ENCODE results near the gene MPPED1. TPM values are rescaled to one million over a fixed set of nuclear protein-coding genes. Genes with fewer than 3 reads are reported as not detected.

Gene MPPED1, protein sequence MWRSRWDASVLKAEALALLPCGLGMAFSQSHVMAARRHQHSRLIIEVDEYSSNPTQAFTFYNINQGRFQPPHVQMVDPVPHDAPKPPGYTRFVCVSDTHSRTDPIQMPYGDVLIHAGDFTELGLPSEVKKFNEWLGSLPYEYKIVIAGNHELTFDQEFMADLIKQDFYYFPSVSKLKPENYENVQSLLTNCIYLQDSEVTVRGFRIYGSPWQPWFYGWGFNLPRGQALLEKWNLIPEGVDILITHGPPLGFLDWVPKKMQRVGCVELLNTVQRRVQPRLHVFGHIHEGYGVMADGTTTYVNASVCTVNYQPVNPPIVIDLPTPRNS
- 10 to 100 TPM in 1 of 12 donors, 1 to 10 TPM in 2, under 1 TPM in 7, not detected in 2; 0.31 to 25.8 (median 0.70) TPM for polyA plus RNA-seq (ENCODE audit: insufficient read length in 12 of 12)
- long read RNA-seq, donor 1: 0 reads
- long read RNA-seq, donor 2: 0 reads
- long read RNA-seq, donor 3: 0 reads
- long read RNA-seq, donor 4: 0 reads
- long read RNA-seq, donor 5: 0 reads
- long read RNA-seq, donor 6: 0 reads
- long read RNA-seq, donor 7: 0 reads
- long read RNA-seq, donor 8: 0 reads
- long read RNA-seq, donor 9: 0 reads
- long read RNA-seq, donor 10: 0 reads
- long read RNA-seq, donor 11: 0 reads

DNA sequence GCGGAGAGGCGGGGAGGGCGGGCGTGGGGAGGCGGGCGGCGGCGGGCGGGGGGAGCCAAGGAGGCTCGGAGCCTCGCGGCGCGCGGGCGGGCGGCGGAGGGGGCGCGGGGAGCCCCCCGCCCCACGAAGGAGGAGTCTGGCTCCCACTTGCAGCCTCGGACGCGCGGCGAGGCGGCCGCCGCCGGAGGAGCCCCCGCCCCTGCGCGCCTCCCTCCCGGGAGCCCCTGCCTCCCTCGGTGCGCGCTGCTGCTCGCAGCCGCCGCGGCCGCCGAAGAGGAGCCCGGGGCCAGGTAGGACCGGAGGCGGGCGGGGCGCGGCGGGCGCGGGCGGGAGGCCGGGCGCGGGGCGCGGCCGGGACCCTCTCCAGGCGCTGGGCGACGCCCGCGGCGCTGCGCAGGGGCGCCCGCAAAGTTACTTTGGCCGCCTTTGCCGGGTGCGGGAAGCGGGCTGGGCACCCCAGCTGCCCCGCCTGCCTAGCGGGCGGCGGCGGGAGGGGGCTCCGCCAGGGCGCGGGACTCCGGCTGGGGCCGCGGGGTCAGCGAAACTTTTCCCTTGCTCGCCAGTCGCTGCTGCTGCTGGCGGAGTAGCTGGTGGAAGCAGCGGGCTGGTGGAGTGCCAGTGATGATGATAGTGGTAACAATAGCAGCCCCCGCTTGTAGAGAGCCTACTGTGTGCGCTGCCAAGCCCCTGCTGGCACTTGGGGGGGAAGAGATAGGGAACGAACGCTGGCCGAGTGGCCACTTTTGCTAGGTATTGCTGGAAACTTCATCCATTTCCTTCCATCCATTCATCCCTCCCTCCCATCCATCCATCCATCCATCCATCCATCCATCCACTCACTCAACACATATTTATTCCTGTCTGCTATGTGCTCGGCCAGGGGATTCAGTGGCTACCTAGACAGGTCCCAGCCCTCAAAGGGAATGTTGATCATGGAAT, at the start of gene MPPED1:
Gene MPPED1, plus strand, starts transcription at position 146 of the 939 bp plus-strand sequence. CDS start 12,972 bp downstream, outside the sequence.
- DNase-seq: no peak

DNA sequence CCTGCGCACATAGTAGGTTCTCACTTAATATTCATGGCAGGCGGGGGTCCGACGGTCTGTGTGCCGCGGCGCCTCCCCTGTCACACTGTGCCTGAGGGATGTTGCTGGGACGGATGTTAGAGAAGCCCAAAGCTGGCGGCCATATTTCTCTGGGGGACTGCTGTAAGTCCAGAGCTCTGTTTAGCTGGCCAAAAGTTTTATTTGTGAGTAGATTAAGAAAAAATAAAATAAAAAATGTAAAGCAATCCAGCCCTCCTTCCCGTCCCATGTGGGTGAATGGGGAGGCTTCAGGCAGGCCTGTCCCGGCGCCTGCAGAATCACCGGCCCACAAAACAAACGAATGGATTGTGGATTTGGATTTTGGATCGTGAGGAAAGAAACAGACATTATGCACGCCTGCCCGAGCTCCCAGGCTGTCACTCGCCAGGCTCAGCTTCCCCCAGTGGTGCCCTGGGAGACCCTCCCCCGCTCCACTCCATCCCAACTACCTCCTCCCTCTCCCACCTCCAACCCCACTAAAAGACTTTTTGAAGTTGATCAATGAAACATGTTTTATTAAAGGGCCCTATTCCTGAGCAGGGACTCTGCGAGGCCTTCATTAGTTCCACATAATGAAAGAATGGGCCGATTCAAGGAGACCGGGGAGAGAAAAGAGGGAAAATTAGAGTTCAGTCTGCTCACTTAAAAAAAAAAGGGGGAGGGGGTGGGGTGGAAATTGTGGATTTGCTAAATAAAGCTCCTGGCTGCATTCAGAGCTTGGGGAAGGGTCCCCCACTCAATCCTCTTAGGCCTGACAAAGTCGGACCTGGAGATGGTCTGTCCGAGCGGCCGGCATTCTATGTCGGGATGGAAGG, 48.3 kb upstream of the MPPED1 start:
- DNase-seq: no peak

DNA sequence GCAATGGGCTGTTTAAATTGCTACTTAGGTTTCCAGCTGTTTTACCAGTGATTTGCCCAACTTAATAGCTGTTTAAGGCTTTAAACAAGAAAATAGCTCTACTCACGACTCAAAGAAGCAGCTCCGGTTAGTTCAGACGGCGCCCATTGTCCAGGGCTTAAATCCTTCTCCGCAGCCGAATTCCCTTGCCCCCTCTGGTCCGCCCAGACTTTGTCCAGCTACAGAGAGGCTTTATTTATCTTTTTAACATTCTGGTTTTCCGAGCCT, 47.7 kb upstream of the MPPED1 start:
- no peak for DNase-seq

- DNase-seq: no peak
These were observed 45.9 kb upstream of the MPPED1 start for GRCh38 chr22:43365715-43366440.

DNA sequence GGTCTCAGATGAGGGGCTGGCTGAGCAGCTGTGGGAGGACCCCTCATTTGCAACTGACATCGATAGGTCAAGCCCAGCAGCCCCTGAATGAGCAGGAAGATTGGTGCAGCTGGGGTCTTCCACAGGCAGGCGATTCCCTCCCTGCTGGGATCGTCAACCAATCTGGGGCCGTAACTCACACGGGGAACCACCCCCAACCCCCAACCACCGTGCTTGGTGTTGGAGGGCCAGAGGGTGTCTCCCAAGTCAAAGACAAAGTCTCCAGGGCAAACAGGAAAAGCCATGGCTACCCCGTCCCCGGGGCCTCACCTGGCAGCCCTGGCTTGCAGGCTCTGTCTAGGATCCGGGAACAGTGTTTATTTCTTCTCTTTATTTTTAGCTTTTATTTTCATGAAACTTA, 41.8 kb upstream of the MPPED1 start:
- no peak for DNase-seq

GRCh38 chr22:43375951-43376455, 35.8 kb upstream of the MPPED1 start:
- DNase-seq: no peak

- no peak for DNase-seq
These were observed 34.9 kb upstream of the MPPED1 start for GRCh38 chr22:43376765-43377547.

- DNase-seq: no peak
These were observed 34.3 kb upstream of the MPPED1 start for GRCh38 chr22:43377548-43377895.

GRCh38 chr22:43377896-43378704, 33.7 kb upstream of the MPPED1 start:
- peak; percentile 41 for DNase-seq

DNA sequence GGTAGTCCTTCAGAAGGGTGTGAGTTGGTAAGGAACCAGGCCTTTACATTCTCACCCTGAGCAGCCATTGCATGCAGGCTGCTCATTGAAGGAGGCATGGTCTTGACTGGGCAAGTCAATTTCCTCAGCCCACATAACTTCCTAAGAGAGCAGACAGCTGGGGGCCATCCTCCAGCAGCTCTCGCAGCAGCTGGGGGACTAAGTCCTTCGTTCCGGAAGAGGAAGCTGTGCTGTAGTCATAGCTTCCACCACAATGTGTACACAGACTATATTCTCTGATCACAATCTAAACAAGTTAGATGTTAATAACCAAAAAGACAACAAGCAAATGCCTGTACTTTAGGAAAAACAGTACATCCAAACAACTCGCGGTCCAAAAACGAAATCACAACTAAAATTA, 30.1 kb upstream of the MPPED1 start:
- no peak for DNase-seq

DNA sequence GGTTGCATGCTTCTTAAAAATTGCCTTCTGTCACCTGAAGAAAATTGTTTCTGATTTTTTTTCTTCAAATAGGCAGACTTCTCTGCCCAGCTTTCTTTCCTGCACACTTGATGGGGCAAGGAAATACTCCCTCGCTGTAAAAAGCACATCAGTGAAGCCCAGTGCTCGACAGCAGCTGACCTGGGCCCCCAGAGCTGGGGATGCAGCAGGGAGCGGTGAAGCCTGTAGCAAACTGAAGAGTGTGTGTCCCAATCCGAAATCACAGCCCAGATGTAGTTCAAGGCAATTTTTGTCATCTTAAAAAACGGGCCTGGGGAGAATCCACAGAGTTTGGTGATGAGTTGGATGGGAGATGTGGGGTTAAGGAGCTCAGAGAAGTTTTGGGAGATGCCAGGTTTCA, 27.0 kb upstream of the MPPED1 start:
- no peak for DNase-seq

DNA sequence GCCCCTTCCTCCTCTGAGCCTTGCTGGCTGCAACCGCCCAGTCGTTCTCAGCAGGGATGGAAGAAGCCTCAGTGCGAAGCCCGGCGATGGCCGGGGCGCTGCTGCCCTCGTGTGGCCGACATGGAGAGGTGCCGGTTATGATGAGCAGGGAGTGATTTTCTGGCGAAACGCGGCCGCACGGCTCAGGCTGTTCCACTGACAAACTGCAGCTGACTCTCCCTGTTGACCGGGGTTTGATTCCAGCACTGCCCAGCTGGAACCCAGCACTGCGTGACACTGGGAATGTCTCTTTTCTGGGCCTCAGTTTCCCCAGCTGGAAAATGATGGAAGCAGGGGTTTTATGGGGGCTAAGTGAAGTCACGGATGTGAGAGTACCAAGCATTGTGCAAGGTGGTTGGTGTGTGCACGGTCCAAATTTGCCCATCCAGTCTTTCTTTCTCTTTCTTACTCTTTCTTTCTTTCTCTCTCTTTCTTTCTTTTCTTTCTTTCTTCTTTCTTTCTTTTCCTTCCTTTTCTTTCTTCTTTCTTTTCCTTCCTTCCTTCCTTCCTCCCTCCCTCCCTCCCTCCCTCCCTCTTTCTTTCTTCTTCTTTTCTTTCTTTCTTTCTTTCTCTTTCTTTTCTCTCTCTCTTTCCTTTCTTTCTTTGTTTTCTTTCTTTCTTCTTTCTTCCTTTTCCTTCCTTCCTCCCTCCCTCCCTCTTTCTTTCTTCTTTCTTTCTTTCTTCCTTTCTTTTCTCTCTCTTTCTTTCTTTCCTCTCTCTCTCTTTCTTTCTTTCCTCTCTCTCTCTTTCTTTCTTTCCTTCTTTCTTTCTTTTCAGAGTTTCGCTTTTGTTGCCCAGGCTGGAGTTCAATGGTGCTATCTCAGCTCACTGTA, 25.8 kb upstream of the MPPED1 start:
- DNase-seq: peak; percentile 86

DNA sequence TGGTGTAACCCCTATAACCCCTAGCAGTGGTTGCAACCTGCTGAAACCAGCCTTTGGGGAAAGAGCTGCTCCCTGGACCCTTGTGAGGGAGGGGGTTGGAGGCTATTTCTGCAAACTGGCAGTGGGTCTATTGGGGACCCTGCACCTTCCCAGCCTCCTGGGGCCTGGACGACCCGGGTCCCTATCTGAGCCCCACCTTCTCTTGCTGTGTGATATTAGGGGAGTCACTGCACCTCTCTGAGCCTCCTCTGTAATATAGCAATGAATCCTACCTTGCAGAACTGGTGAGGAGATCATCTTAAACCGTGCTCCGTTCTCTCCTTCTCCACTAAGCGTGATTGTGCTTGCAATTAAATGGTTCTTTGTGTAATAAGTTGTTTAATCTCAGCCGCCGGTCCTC, 24.0 kb upstream of the MPPED1 start:
- DNase-seq: no peak

- DNase-seq: peak; percentile 52
These were observed 23.4 kb upstream of the MPPED1 start for GRCh38 chr22:43388420-43388851.

DNA sequence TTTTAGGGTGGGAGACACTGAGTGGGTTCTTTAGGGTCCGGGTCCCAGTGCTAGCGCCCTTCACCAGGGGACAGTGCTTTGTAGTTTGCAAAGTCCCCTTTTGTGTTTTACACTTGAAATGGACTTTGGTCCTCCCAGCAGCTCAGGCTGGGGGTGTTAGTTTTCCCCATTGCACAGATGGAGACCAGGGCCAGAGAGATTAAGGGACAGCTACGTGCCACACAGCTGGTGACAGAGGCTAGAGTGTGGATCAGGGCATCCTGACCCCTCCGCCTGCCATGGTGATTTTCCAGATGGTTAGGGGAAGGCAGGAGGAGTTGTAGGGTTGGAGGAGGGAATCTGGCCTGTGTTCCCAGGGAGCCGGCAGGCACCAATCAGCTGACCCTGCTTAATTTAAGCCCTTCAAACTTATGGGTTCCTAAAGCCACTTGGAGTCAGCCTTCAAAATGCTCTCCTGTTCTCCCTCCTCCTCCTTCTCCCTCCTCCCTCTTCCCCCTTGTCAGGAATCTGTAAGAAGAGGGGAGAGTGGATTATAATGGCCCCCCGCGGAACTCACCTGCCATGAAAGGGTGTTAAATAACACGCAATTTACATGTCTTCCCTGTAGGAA, 22.5 kb upstream of the MPPED1 start:
- DNase-seq: no peak

GRCh38 chr22:43390166-43390565, 21.6 kb upstream of the MPPED1 start:
- DNase-seq: no peak

GRCh38 chr22:43390872-43391271, 20.9 kb upstream of the MPPED1 start:
- DNase-seq: no peak

GRCh38 chr22:43391306-43391705, 20.5 kb upstream of the MPPED1 start:
- no peak for DNase-seq
